Renal cortex interstitium (tissue), 11 donors: ENCODE data around the gene ALDH4A1. TPM values are rescaled to one million over a fixed set of nuclear protein-coding genes. Genes with fewer than 3 reads are reported as not detected.
"Not testable (repeated sequence)": the region's sequence is repeated elsewhere in the genome, so short reads cannot be mapped to it uniquely, and the experiment has no call there.

Source experiments
- DNase-seq, 11 donors: peaks; one replicate each; pipeline ENCODE4 v3.0.0-alpha.2; 2013; ENCODE audit warnings: low read depth in 9 of 11, low spot score in 4 of 11; ENCODE audit errors: extremely low read depth in 1 of 11
- polyA plus RNA-seq, 3 donors: library from polyadenylated mRNA; unstranded; fragments of 120-200 nt; gene quantifications; one replicate each; pipeline ENCODE4 v1.2.1, GENCODE V29; 2013; ENCODE audit not compliant: insufficient read length in 3 of 3

Gene ALDH4A1
- polyA plus RNA-seq, 3 donors = 53.6 to 78.8 (median 68.9) TPM

GRCh38 chr1:18872071-18872611 lies 30.2 kb downstream of the ALDH4A1 start:
- DNase-seq = no peak

GRCh38 chr1:18871401-18872070 lies 30.8 kb downstream of the ALDH4A1 start:
- no peak for DNase-seq

GRCh38 chr1:18870957-18871356 lies 31.4 kb downstream of the ALDH4A1 start:
- no peak for DNase-seq

GRCh38 chr1:18870595-18870865 lies 31.8 kb downstream of the ALDH4A1 start:
- DNase-seq = not testable (repeated sequence)

GRCh38 chr1:18869847-18870594 lies 32.3 kb downstream of the ALDH4A1 start:
- no peak for DNase-seq

GRCh38 chr1:18868801-18869424 lies 33.4 kb downstream of the ALDH4A1 start:
- DNase-seq = no peak

GRCh38 chr1:18868354-18868753 lies 34.0 kb downstream of the ALDH4A1 start:
- no peak for DNase-seq

- DNase-seq = no peak
These were observed 35.5 kb downstream of the ALDH4A1 start for GRCh38 chr1:18866846-18867245.

- no peak for DNase-seq
These were observed 36.0 kb downstream of the ALDH4A1 start for GRCh38 chr1:18866314-18866713.

GRCh38 chr1:18865176-18865575 lies 37.2 kb downstream of the ALDH4A1 start:
- DNase-seq = no peak

- no peak for DNase-seq
These were observed 40.8 kb downstream of the ALDH4A1 start for GRCh38 chr1:18861590-18861989.

- no peak for DNase-seq
These were observed 41.3 kb downstream of the ALDH4A1 start for GRCh38 chr1:18861082-18861481.

- DNase-seq = no peak
These were observed 42.8 kb downstream of the ALDH4A1 start, which contains the start of gene TAS1R2 for GRCh38 chr1:18859560-18859959. Gene TAS1R2, minus strand, starts transcription at chr1:18859660. Its CDS starts 0 bp downstream, at chr1:18859660.

GRCh38 chr1:18858070-18858688 lies 44.2 kb downstream of the ALDH4A1 start:
- no peak for DNase-seq

GRCh38 chr1:18856435-18856834 lies 45.9 kb downstream of the ALDH4A1 start:
- DNase-seq = no peak

- DNase-seq = no peak
These were observed 46.8 kb downstream of the ALDH4A1 start for GRCh38 chr1:18855573-18855972.

- DNase-seq = no peak
These were observed 47.9 kb downstream of the ALDH4A1 start for GRCh38 chr1:18854331-18855025.

GRCh38 chr1:18852501-18852900 lies 49.9 kb downstream of the ALDH4A1 start:
- no peak for DNase-seq

- DNase-seq = peak; percentile 28 to 68 (median 51)
These were observed 53.1 kb downstream of the ALDH4A1 start for GRCh38 chr1:18849261-18849711.
